ENCODE data around the gene MPPED2.

Gene MPPED2

DNA sequence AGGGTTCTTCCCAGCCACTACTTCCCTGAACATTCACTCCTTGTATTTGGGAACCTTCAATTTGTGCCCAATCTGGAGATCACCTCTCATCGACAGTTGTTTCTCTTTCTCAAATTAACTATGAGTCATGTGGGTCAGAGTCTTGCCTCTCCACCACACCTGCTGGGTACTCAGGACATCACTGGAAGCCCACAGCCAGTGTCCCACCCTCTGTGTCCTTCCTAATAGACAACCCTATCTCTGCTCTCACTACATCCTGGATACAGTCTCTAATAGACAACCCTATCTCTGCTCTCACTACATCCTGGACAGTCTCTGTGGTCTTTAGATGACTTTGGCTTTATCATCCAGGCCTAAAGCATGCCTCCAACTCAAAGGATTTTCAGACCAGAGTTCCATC, 193.1 kb downstream of the MPPED2 start:
- DNase-seq (ENCODE audit: low read depth in 1 of 2, low spot score in 1 of 2) = no peak
- TF ChIP-seq, protein P1, sequence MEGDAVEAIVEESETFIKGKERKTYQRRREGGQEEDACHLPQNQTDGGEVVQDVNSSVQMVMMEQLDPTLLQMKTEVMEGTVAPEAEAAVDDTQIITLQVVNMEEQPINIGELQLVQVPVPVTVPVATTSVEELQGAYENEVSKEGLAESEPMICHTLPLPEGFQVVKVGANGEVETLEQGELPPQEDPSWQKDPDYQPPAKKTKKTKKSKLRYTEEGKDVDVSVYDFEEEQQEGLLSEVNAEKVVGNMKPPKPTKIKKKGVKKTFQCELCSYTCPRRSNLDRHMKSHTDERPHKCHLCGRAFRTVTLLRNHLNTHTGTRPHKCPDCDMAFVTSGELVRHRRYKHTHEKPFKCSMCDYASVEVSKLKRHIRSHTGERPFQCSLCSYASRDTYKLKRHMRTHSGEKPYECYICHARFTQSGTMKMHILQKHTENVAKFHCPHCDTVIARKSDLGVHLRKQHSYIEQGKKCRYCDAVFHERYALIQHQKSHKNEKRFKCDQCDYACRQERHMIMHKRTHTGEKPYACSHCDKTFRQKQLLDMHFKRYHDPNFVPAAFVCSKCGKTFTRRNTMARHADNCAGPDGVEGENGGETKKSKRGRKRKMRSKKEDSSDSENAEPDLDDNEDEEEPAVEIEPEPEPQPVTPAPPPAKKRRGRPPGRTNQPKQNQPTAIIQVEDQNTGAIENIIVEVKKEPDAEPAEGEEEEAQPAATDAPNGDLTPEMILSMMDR (IDR thresholded peaks at IDR 0.05; ENCODE audit: insufficient read depth, low read length) = no peak
- no peak for TF ChIP-seq POLR2AphosphoS5 (IDR thresholded peaks at IDR 0.05; ENCODE audit: low read depth)
- TF ChIP-seq GABPA (IDR thresholded peaks at IDR 0.05; ENCODE audit: low read depth) = no peak
- TF ChIP-seq SPI1 (IDR thresholded peaks at IDR 0.05; ENCODE audit: borderline replicate concordance, low read depth) = no peak
- no peak overlapping the region for H3K27ac ChIP-seq (replicated peaks)
- no peaks in the 10 kb centered on the region for H3K27me3 ChIP-seq (ENCODE audit: insufficient read depth, poor library complexity, severe bottlenecking)
- H3K4me3 ChIP-seq (replicated peaks; ENCODE audit: insufficient read depth, low read length) = no peak overlapping the region

DNA sequence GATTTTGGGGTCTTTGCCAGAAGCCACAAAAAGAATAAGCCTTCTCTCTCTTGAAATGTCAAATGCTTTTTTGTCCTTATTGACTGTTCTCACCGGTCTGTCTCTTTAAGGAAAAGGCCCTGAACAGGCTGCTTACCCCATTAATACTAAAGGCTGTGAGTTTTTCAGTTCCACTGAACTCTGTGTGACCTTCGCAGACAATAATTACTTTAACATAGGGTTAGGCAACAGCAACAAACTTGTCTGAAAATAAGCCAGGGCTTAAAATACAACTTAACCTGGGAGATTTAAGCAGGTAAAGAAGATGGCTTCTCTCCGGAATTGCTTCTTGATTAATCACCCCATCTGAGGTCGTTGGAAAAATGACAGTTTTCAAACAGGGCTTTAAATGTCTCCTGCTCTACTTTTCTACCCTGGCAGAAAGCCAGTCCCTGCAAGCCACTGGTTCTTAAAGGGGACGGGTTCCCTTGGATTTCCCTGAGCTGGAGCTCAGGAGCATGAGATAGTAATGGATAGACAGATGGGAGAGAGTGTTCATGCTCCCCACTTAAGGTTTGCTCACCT, 193.8 kb downstream of the MPPED2 start:
- DNase-seq (ENCODE audit: low read depth in 1 of 2, low spot score in 1 of 2) = no peak
- no peak for TF ChIP-seq SPI1 (IDR thresholded peaks at IDR 0.05; ENCODE audit: borderline replicate concordance, low read depth)
- H3K27me3 ChIP-seq (ENCODE audit: insufficient read depth, poor library complexity, severe bottlenecking) = no peaks in the 10 kb centered on the region
- H3K27ac ChIP-seq (replicated peaks) = no peak overlapping the region
- H3K4me3 ChIP-seq (replicated peaks; ENCODE audit: insufficient read depth, low read length) = no peak overlapping the region

DNA sequence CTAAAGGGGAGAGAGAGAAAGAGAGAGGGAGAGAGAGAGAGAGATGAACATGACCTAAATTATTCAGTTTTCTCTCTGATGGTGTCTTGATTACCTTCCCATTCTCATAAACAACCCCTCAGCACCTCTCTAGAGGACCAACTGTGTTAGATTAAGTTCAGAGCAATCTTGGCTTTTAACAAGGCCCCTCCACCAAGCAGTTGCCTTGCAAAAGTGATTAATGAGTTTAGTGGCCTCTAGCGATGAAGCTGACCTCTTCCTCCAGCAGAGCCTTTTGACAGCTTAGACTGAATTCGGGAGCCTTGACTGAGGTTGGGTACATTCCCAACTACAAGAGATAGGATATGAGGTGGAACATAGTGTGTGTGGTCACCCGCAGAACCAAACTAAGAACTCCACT, 197.2 kb downstream of the MPPED2 start:
- no peak for DNase-seq (ENCODE audit: low read depth in 1 of 2, low spot score in 1 of 2)
- H3K4me3 ChIP-seq (replicated peaks; ENCODE audit: insufficient read depth, low read length) = no peak overlapping the region
- no peak overlapping the region for H3K27ac ChIP-seq (replicated peaks)
- H3K27me3 ChIP-seq (ENCODE audit: insufficient read depth, poor library complexity, severe bottlenecking) = no peaks in the 10 kb centered on the region
- TF ChIP-seq POLR2AphosphoS5 (IDR thresholded peaks at IDR 0.05; ENCODE audit: low read depth) = no peak
- TF ChIP-seq, protein P1 (IDR thresholded peaks at IDR 0.05; ENCODE audit: insufficient read depth, low read length) = no peak

DNA sequence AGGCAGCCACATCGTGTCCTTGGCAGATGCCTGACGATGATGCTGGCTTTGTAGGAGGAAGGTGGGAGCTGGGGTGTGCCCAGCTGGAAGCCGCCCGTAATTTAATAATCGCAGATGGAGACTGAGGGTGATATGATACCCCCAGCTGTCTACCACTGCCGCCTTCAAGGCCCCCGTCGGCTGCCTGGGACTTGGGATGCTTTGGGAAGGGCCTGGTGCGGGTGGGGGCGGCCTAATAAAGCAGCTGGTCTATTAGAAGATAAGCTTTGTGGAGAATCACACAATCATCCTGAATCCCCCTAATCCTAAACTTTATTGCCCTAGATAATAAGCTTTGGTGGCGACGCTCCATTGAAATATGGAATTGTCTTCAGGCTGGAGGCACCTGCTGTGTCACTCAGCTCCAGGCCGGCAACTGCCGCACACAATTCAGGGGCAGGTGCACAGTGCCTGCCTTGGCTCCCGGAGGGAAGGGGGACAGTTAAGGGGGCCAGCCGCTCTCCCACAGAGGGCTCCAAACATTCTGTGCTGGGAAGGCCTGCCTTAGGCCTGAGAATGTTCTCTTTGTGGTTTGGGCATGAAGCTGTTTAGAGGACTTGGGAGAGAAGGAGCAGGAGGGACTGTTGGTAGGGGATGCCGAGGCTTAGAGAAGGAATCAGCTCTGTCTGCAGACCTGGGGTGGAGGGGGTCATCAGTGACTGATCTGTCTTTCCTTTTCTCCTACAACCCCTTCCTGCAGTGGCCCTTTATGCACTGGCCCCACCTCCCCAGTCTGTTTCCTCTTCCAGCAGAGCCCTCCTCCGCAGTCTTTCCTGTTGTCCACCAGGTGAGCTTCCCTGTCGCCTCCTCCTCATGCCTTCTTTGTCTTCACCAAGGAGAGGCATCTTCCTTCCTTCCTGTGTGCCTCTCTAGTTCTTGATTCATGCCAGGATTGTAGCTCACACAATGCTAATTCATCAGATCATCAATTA, 198.0 kb downstream of the MPPED2 start:
- no peak for DNase-seq (ENCODE audit: low read depth in 1 of 2, low spot score in 1 of 2)
- Histone ChIP-seq H3K27me3 (ENCODE audit: insufficient read depth, poor library complexity, severe bottlenecking) (no peaks in the 10 kb centered on the region), H3K4me3 (replicated peaks; ENCODE audit: insufficient read depth, low read length) (no peak overlapping the region), H3K27ac (replicated peaks) (no peak overlapping the region)
- TF ChIP-seq GABPA (IDR thresholded peaks at IDR 0.05; ENCODE audit: low read depth) (no peak), POLR2AphosphoS5 (IDR thresholded peaks at IDR 0.05; ENCODE audit: low read depth) (no peak)
- TF ChIP-seq, protein P1 (IDR thresholded peaks at IDR 0.05; ENCODE audit: insufficient read depth, low read length) = no peak

DNA sequence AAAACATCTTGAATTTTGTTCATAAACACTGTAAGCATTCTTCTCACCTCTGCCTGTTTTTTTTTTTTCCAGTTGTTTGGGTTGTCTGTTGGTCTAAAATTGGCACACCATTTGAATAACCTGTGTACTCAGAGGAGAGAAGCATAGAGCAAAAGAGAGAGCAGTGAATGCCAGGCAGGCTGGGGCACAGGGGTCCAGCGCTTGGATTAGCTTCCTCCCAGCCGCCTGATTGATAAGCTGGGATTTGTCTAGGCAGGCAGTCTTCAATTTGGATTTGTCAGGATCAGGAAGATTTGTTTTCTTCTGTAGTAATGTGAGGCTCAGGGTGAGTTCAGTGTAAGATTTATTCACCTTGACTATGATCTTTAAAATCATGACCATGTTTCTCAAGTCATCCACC, 204.3 kb downstream of the MPPED2 start:
- TF ChIP-seq GABPA (IDR thresholded peaks at IDR 0.05; ENCODE audit: low read depth) = no peak
- TF ChIP-seq POLR2AphosphoS5 (IDR thresholded peaks at IDR 0.05; ENCODE audit: low read depth) = no peak
- TF ChIP-seq SPI1 (IDR thresholded peaks at IDR 0.05; ENCODE audit: borderline replicate concordance, low read depth) = no peak
- TF ChIP-seq, protein P1 (IDR thresholded peaks at IDR 0.05; ENCODE audit: insufficient read depth, low read length) = no peak
- TF ChIP-seq, protein P2, sequence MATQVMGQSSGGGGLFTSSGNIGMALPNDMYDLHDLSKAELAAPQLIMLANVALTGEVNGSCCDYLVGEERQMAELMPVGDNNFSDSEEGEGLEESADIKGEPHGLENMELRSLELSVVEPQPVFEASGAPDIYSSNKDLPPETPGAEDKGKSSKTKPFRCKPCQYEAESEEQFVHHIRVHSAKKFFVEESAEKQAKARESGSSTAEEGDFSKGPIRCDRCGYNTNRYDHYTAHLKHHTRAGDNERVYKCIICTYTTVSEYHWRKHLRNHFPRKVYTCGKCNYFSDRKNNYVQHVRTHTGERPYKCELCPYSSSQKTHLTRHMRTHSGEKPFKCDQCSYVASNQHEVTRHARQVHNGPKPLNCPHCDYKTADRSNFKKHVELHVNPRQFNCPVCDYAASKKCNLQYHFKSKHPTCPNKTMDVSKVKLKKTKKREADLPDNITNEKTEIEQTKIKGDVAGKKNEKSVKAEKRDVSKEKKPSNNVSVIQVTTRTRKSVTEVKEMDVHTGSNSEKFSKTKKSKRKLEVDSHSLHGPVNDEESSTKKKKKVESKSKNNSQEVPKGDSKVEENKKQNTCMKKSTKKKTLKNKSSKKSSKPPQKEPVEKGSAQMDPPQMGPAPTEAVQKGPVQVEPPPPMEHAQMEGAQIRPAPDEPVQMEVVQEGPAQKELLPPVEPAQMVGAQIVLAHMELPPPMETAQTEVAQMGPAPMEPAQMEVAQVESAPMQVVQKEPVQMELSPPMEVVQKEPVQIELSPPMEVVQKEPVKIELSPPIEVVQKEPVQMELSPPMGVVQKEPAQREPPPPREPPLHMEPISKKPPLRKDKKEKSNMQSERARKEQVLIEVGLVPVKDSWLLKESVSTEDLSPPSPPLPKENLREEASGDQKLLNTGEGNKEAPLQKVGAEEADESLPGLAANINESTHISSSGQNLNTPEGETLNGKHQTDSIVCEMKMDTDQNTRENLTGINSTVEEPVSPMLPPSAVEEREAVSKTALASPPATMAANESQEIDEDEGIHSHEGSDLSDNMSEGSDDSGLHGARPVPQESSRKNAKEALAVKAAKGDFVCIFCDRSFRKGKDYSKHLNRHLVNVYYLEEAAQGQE (IDR thresholded peaks at IDR 0.05; ENCODE audit: insufficient replicate concordance, low read depth) = no peak
- no peak for DNase-seq (ENCODE audit: low read depth in 1 of 2, low spot score in 1 of 2)
- Histone ChIP-seq H3K27me3 (ENCODE audit: insufficient read depth, poor library complexity, severe bottlenecking) (no peaks in the 10 kb centered on the region), H3K27ac (replicated peaks) (no peak overlapping the region), H3K4me3 (replicated peaks; ENCODE audit: insufficient read depth, low read length) (no peak overlapping the region)

Data from HL-60 (cell line).